Activated CD8-positive, alpha-beta T cell treated with anti-CD3 and anti-CD28 coated beads, Interleukin-2, amount 10 ng/mL, durations not matched to agents 7 days and 5 days (primary cell): Measurements from ENCODE around the gene GCAT. TPM values are rescaled to one million over a fixed set of nuclear protein-coding genes. Genes with fewer than 3 reads are reported as not detected.

ENCODE experiments used
- ATAC-seq: fragments of 150-1000 bp; cut with Tn5 transposase; one replicate; pipeline ENCODE4 v1.10.0; 2021; ENCODE audit warnings: moderate library complexity
- CTCF ChIA-PET: fragments of 350-600 bp; sonication (Branson Sonifier 250); formaldehyde crosslinking; loops from one replicate; lab custom pipeline; 2021; ENCODE audit warnings: antibody characterized with exemption; lab: Charles Lee
- POLR2A ChIA-PET: fragments of 350-600 bp; sonication (Branson Sonifier 250); formaldehyde crosslinking; loops from one replicate; lab custom pipeline; 2021; ENCODE audit warnings: antibody characterized with exemption; lab: Charles Lee
- DNase-seq: peaks from one replicate; pipeline ENCODE4 v3.0.0-alpha.2; 2020
- H3K27ac Mint-ChIP-seq: one replicate; pipeline ENCODE4 v1.8.0; 2021; ENCODE audit warnings: mild to moderate bottlenecking, mixed read lengths
- H3K27me3 Mint-ChIP-seq: one replicate; pipeline ENCODE4 v1.8.0; 2021; ENCODE audit warnings: low read depth, mixed read lengths
- H3K36me3 Mint-ChIP-seq: one replicate; pipeline ENCODE4 v1.8.0; 2021; ENCODE audit warnings: low read depth, mixed read lengths
- H3K4me1 Mint-ChIP-seq: one replicate; pipeline ENCODE4 v1.8.0; 2021; ENCODE audit warnings: low read depth, mixed read lengths
- H3K4me3 Mint-ChIP-seq: one replicate; pipeline ENCODE4 v1.8.0; 2021; ENCODE audit warnings: mild to moderate bottlenecking, mixed read lengths
- H3K9me3 Mint-ChIP-seq: one replicate; pipeline ENCODE4 v1.8.0; 2022; ENCODE audit warnings: mixed read lengths; ENCODE audit not compliant: insufficient read depth
- total RNA-seq, 2 experiments: library from RNA; stranded (reverse); gene quantifications; one replicate each; pipeline ENCODE4 v1.2.3, GENCODE V29; 2021

GCAT gene
- total RNA-seq, result 10 to 100 TPM; 14.3 to 18.3 TPM

DNA sequence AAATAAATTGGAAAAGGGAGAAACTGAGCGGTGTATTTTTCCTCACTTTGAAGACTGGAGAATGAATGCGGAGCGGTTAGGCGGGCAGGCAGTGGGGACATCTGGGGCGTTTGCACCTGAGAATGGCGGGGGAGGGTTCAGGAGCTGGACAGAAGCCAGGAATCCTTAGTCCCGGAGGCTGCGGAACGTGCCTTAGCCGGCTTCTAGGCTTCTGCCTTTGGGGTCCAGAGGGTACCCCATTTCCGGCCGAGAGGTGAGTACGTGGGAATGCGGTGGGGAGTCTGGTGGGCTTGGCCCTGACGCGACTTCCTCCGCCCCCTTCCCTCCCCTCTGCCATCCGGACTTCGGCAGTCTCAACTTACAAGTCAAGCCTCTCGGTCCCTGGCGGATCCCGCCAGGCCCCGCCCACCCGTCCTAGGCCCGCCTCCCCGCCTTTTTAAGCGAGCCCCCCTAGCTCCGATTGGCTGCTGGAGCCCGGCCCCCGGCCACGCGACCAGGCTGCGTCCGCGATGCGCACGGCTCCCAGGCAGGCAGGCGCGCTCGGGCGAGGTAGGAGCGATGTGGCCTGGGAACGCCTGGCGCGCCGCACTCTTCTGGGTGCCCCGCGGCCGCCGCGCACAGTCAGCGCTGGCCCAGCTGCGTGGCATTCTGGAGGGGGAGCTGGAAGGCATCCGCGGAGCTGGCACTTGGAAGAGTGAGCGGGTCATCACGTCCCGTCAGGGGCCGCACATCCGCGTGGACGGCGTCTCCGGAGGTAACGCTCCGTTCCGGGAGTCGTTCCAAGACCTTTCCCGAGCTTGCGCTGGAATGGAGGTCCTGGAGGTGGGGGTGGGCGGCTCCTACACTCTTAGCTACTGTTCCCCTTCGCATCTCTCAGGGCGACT, at the start of gene GCAT:
Gene GCAT (plus strand): TSS at position 525 of the 884 bp plus-strand sequence. CDS start 34 bp downstream, at position 559.
- DNase-seq (peak; percentile 96), ATAC-seq (peak; percentile 98)
- POLR2A ChIA-PET, result interaction anchor here (0.6 to 1.4 kb wide), 5 partner anchors 11 to 147 kb away, joined by 3 to 6 read pairs (median 5); partner anchors contain the start of genes ANKRD54 and MICALL1
- CTCF ChIA-PET, result interaction anchor here (0.7 to 3.9 kb wide), 10 partner anchors 10 to 245 kb away, joined by 3 to 56 read pairs (median 4); partner anchors contain the start of genes ANKRD54, C22orf23, GALR3 and GGA1
- Mint-ChIP-seq H3K4me1 (peaks cover 54% of the 10 kb centered on the region), H3K9me3 (no peaks in the 10 kb centered on the region), H3K27ac (peak within 1 kb of the TSS; percentile 43), H3K27me3 (peaks cover 38% of the 10 kb centered on the region), H3K4me3 (peak within 1 kb of the TSS; percentile 80), H3K36me3 (no peaks in the 10 kb centered on the region)

GRCh38 chr22:37758694-37759093, 49.0 kb upstream of the GCAT start:
- Mint-ChIP-seq H3K4me1 (peaks cover 2% of the 10 kb centered on the region), H3K27me3 (no peaks in the 10 kb centered on the region), H3K27ac (no peak overlapping the region), H3K9me3 (no peaks in the 10 kb centered on the region), H3K36me3 (peaks cover 29% of the 10 kb centered on the region), H3K4me3 (no peak overlapping the region)
- ATAC-seq, result no peak
- ChIA-PET CTCF (no interaction called here), POLR2A (no interaction called here)
- no peak for DNase-seq

DNA sequence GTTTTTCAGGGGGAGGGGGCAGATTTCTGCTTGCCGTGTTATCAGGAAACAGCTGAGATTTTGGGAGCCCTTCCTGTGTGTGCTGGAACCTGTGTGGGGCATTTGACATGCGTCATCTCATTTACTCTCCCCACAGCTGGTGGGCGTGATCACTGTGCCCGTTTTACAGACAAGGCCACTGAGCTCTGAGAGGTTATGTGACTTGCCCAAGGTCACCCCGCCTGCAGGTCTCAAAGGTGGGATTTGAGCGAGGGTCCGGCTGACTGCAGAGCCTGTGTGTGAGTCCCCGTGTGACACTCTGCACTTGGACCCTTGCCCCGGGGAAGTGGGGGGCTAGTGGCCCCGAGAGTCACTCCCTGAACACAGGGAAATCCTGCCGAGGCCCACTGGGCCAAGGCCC, 48.5 kb upstream of the GCAT start:
- ChIA-PET POLR2A (no interaction called here), CTCF (interaction anchor here (0.6 kb wide), 1 partner anchor 104 kb away, joined by 3 read pairs; no protein-coding TSS in a partner anchor)
- Mint-ChIP-seq H3K27ac (no peak overlapping the region), H3K4me3 (no peak overlapping the region), H3K36me3 (peaks cover 34% of the 10 kb centered on the region), H3K9me3 (no peaks in the 10 kb centered on the region), H3K4me1 (peaks cover 2% of the 10 kb centered on the region), H3K27me3 (no peaks in the 10 kb centered on the region)
- DNase-seq, result no peak
- ATAC-seq, result no peak

DNA sequence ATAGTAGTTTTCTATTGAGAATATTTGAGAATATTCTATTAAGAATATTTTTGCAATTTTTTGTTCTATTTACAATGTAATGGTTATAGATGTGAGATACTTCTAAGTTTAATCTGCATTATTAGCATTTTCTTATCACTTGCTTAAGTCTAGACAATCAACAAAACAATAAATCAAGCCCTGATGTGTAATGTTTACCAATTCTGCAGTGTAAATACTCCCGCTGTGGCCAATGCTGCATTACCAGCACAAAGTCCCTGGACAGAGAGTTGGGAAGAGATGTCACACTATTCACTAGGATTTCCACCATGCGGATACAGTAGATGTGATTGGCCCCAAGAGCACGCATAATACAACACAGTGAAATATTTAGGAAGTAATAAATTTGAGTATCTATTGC, 47.6 kb upstream of the GCAT start:
- POLR2A ChIA-PET, result no interaction called here
- DNase-seq, result no peak
- Mint-ChIP-seq H3K27ac (no peak overlapping the region), H3K9me3 (no peaks in the 10 kb centered on the region), H3K4me1 (peaks cover 2% of the 10 kb centered on the region), H3K4me3 (no peak overlapping the region), H3K27me3 (no peaks in the 10 kb centered on the region), H3K36me3 (peaks cover 30% of the 10 kb centered on the region)
- CTCF ChIA-PET, result no interaction called here
- ATAC-seq, result no peak

DNA sequence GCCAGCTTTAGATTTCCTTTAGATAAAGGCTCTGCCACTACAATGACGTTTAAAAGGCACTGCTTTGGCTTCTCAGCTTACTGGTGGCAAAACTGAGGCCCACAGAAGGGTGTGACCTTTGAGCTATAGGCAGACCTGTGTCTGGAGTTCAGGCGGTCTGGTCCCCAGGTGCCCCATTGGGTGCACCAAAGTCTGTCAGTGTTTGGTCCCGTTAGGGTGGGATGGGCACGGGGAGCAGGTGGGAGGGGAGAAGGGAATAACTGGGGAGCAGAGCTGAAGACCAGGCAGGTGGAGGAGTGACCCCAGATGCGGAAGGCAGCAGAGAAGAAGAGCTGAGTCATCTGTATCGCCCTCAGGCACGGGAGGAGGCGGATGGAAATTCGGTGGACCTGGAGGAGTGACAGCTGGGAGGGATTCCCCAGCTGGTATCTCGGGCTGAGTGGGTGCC, 45.3 kb upstream of the GCAT start:
- H3K9me3 Mint-ChIP-seq, result no peaks in the 10 kb centered on the region
- H3K36me3 Mint-ChIP-seq, result peaks cover 28% of the 10 kb centered on the region
- peaks cover 2% of the 10 kb centered on the region for H3K4me1 Mint-ChIP-seq
- POLR2A ChIA-PET, result no interaction called here
- CTCF ChIA-PET, result no interaction called here
- no peaks in the 10 kb centered on the region for H3K27me3 Mint-ChIP-seq
- H3K4me3 Mint-ChIP-seq, result no peak overlapping the region
- no peak for ATAC-seq
- DNase-seq, result no peak
- H3K27ac Mint-ChIP-seq, result no peak overlapping the region

DNA sequence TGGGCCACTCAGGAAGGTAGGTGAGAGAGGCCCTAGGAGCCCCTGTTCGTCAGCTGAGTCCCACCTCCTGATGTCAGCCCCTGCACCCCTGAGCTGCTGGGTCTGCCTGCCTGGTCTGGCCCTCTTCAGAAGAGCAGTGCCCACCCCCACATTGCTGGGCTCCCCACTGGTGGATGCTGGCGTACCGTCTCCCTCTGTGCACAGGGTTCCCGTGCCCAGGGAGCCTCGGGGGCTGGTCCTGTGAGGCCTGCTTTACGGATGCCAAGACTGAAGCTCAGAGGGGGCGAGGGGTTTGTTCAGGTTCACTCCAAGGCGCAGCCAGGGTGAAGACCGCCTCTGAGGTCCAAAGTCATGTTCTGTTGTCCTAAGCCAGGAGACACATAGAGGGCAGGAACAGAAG, 44.7 kb upstream of the GCAT start:
- H3K27me3 Mint-ChIP-seq, result no peaks in the 10 kb centered on the region
- DNase-seq (no peak), ATAC-seq (no peak)
- no peaks in the 10 kb centered on the region for H3K9me3 Mint-ChIP-seq
- CTCF ChIA-PET, result no interaction called here
- no peak overlapping the region for H3K27ac Mint-ChIP-seq
- no peak overlapping the region for H3K4me3 Mint-ChIP-seq
- peaks cover 28% of the 10 kb centered on the region for H3K36me3 Mint-ChIP-seq
- H3K4me1 Mint-ChIP-seq, result peaks cover 2% of the 10 kb centered on the region
- POLR2A ChIA-PET, result no interaction called here

DNA sequence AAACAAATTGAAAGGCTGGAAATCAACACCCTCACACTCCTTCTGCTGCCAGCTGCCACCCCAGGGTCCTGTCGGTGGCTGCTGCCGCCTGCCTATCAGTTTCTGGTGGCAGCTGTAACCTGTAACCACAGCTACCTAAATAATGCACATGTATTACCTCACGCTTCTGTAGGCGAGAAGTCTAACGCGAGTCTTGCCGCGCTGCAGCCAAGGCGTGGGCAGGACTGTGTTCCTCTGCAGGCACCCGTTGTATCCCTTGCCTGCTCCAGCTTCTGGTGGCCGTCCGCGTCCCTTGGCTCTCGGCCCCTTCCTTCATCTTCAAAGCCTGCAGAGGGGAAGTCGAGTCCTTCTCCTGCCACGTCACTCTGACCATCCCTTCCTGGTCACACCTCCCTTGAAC, 44.1 kb upstream of the GCAT start:
- H3K9me3 Mint-ChIP-seq, result no peaks in the 10 kb centered on the region
- peaks cover 23% of the 10 kb centered on the region for H3K36me3 Mint-ChIP-seq
- ATAC-seq (no peak), DNase-seq (no peak)
- CTCF ChIA-PET, result no interaction called here
- no peak overlapping the region for H3K4me3 Mint-ChIP-seq
- H3K27ac Mint-ChIP-seq, result no peak overlapping the region
- no peaks in the 10 kb centered on the region for H3K27me3 Mint-ChIP-seq
- H3K4me1 Mint-ChIP-seq, result no peaks in the 10 kb centered on the region
- POLR2A ChIA-PET, result interaction anchor here (0.6 kb wide), 1 partner anchor 36 kb away, joined by 5 read pairs; no protein-coding TSS in a partner anchor

GRCh38 chr22:37764622-37765021, 43.1 kb upstream of the GCAT start:
- DNase-seq, result no peak
- H3K36me3 Mint-ChIP-seq, result peaks cover 16% of the 10 kb centered on the region
- ATAC-seq, result no peak
- ChIA-PET POLR2A (interaction anchor here (0.6 kb wide), 1 partner anchor 730 kb away, joined by 3 read pairs; no protein-coding TSS in a partner anchor), CTCF (no interaction called here)
- no peaks in the 10 kb centered on the region for H3K27me3 Mint-ChIP-seq
- H3K4me1 Mint-ChIP-seq, result no peaks in the 10 kb centered on the region
- H3K27ac Mint-ChIP-seq, result no peak overlapping the region
- no peak overlapping the region for H3K4me3 Mint-ChIP-seq
- H3K9me3 Mint-ChIP-seq, result no peaks in the 10 kb centered on the region

- POLR2A ChIA-PET, result no interaction called here
Measured at GRCh38 chr22:37765498-37765897, 42.2 kb upstream of the GCAT start.

DNA sequence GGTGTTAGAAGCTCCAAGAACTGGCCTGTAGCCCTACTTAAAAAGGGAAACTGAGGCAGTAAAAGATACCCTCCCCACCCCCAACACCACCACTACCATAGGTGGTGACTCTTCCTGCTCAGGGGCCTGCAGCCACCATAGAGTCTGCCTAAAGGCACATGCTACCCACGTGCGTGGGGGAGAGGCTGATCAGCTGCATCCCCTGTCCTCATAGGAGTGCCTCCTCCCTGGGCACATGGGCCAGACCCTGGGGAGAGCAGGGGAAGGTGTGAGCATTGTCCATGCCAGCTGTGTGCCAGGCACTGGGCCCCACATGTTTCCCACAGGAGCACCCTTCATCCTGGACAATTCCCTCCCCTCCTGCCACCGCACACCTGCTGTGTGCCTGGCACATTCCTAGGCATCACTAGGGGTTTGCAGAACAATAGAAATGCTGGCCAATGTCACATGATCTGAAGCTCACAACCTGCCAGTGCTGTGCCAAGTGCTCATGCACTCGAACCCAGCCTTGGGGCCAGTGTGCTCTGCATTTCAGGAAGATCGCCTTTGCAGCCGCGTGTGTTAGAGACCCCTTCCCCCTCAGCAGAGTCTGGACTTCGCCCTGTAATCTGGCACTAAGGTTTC, 41.7 kb upstream of the GCAT start:
- Mint-ChIP-seq H3K27ac (no peak overlapping the region), H3K4me3 (no peak overlapping the region), H3K4me1 (no peaks in the 10 kb centered on the region), H3K36me3 (peaks cover 10% of the 10 kb centered on the region), H3K27me3 (no peaks in the 10 kb centered on the region), H3K9me3 (no peaks in the 10 kb centered on the region)
- ChIA-PET POLR2A (no interaction called here), CTCF (no interaction called here)
- no peak for ATAC-seq
- no peak for DNase-seq

More at GRCh38 chr22:37765498-37765897, 42.2 kb upstream of the GCAT start:
- DNase-seq, result no peak
- CTCF ChIA-PET, result no interaction called here
- Mint-ChIP-seq H3K9me3 (no peaks in the 10 kb centered on the region), H3K4me3 (no peak overlapping the region), H3K4me1 (no peaks in the 10 kb centered on the region), H3K27me3 (no peaks in the 10 kb centered on the region), H3K36me3 (peaks cover 12% of the 10 kb centered on the region), H3K27ac (no peak overlapping the region)
- ATAC-seq, result no peak

DNA sequence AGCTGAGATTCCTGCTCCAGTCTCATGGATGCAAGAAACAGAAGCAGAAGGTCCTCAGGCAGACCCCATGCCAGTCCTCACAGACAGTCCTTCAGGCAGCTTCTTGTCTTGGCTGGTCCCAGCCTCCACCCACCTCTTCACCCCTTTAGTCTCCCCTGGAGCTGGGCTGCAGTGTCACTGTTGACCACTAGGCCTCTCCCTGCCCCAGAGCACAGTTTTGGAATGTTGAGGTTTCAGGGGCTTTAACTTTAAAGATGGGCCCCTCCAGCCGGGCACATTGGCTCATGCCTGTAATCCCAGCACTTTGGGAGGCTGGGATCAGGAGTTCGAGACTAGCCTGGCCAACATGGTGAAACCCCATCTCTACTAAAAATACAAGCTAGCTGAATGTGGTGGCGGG, 39.5 kb upstream of the GCAT start:
- Mint-ChIP-seq H3K36me3 (peaks cover 16% of the 10 kb centered on the region), H3K27me3 (no peaks in the 10 kb centered on the region), H3K4me1 (no peaks in the 10 kb centered on the region), H3K27ac (no peak overlapping the region), H3K4me3 (no peak overlapping the region), H3K9me3 (no peaks in the 10 kb centered on the region)
- ChIA-PET CTCF (interaction anchor here (0.9 kb wide), 1 partner anchor 11 kb away, joined by 3 read pairs; no protein-coding TSS in a partner anchor), POLR2A (interaction anchor here (2.0 kb wide), 1 partner anchor 13 kb away, joined by 5 read pairs; no protein-coding TSS in a partner anchor)
- no peak for DNase-seq
- peak; percentile 44 for ATAC-seq
